Endothelial cell (in vitro differentiated cells): ENCODE results near the gene CUEDC1. TPM values are rescaled to one million over a fixed set of nuclear protein-coding genes. Genes with fewer than 3 reads are reported as not detected.

ENCODE experiments used
- DNase-seq: peaks from one replicate; pipeline ENCODE4 v3.0.0; 2021; ENCODE audit warnings: low spot score
- H3K27ac Mint-ChIP-seq: one replicate; pipeline ENCODE4 v1.8.0; 2021; ENCODE audit warnings: mixed read lengths, inconsistent platforms; ENCODE audit not compliant: unreplicated experiment
- H3K27me3 Mint-ChIP-seq: one replicate; pipeline ENCODE4 v1.8.0; 2021; ENCODE audit warnings: mild to moderate bottlenecking, moderate library complexity, mixed read lengths, inconsistent platforms; ENCODE audit not compliant: unreplicated experiment
- H3K36me3 Mint-ChIP-seq: one replicate; pipeline ENCODE4 v1.8.0; 2021; ENCODE audit warnings: mild to moderate bottlenecking, low read depth, mixed read lengths, inconsistent platforms; ENCODE audit not compliant: unreplicated experiment
- H3K4me1 Mint-ChIP-seq: one replicate; pipeline ENCODE4 v1.8.0; 2021; ENCODE audit warnings: mild to moderate bottlenecking, mixed read lengths, inconsistent platforms; ENCODE audit not compliant: unreplicated experiment
- H3K4me3 Mint-ChIP-seq: one replicate; pipeline ENCODE4 v1.8.0; 2021; ENCODE audit warnings: mild to moderate bottlenecking, mixed read lengths, inconsistent platforms; ENCODE audit not compliant: unreplicated experiment
- H3K9me3 Mint-ChIP-seq: one replicate; pipeline ENCODE4 v1.8.0; 2021; ENCODE audit warnings: mixed read lengths, inconsistent platforms; ENCODE audit not compliant: unreplicated experiment
- total RNA-seq: library from RNA; stranded (reverse); fragmentation: NEBNext Ultra II Directional; extraction: Animal tissue kit (Norgen Biotek cat#: 25700); gene quantifications from one replicate; pipeline ENCODE4 v1.2.1, GENCODE V29; 2021; ENCODE audit not compliant: unreplicated experiment
- TF ChIP-seq, protein P1 (sequence below): fragments of 200-600 bp; sonication (generic); IDR thresholded peaks from one replicate; pipeline ENCODE4 v1.5.0; 2021; ENCODE audit warnings: antibody characterized with exemption; ENCODE audit not compliant: unreplicated experiment

The CUEDC1 gene
- total RNA-seq, 1 donor from 2014 or later: 13.3 TPM

DNA sequence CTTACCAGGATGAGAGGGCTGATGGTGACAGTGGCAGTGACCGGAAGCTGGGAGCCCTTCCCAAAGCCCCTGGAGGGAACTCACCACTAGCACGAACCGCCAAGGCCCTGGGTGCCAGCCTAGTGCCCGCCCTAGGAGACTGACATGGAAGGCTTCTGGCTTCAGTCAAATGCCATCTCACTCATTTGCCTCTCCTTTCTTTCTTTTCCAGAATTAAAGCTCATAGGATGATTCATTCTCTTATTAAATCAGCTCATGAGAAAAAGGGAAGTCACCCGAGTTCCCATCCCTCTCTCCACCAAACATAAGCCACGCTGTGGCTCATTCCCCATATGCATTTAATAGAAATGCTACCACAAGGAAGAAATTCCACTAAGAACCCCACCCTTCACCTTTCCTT lies 12.1 kb downstream of the CUEDC1 start:
- DNase-seq: no peak
- TF ChIP-seq, protein P1, sequence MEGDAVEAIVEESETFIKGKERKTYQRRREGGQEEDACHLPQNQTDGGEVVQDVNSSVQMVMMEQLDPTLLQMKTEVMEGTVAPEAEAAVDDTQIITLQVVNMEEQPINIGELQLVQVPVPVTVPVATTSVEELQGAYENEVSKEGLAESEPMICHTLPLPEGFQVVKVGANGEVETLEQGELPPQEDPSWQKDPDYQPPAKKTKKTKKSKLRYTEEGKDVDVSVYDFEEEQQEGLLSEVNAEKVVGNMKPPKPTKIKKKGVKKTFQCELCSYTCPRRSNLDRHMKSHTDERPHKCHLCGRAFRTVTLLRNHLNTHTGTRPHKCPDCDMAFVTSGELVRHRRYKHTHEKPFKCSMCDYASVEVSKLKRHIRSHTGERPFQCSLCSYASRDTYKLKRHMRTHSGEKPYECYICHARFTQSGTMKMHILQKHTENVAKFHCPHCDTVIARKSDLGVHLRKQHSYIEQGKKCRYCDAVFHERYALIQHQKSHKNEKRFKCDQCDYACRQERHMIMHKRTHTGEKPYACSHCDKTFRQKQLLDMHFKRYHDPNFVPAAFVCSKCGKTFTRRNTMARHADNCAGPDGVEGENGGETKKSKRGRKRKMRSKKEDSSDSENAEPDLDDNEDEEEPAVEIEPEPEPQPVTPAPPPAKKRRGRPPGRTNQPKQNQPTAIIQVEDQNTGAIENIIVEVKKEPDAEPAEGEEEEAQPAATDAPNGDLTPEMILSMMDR: no peak
- Mint-ChIP-seq H3K4me3 (no peak overlapping the region), H3K4me1 (no peaks in the 10 kb centered on the region), H3K36me3 (peaks cover 4% of the 10 kb centered on the region), H3K27me3 (peaks cover 1% of the 10 kb centered on the region), H3K9me3 (no peaks in the 10 kb centered on the region), H3K27ac (no peak overlapping the region)

DNA sequence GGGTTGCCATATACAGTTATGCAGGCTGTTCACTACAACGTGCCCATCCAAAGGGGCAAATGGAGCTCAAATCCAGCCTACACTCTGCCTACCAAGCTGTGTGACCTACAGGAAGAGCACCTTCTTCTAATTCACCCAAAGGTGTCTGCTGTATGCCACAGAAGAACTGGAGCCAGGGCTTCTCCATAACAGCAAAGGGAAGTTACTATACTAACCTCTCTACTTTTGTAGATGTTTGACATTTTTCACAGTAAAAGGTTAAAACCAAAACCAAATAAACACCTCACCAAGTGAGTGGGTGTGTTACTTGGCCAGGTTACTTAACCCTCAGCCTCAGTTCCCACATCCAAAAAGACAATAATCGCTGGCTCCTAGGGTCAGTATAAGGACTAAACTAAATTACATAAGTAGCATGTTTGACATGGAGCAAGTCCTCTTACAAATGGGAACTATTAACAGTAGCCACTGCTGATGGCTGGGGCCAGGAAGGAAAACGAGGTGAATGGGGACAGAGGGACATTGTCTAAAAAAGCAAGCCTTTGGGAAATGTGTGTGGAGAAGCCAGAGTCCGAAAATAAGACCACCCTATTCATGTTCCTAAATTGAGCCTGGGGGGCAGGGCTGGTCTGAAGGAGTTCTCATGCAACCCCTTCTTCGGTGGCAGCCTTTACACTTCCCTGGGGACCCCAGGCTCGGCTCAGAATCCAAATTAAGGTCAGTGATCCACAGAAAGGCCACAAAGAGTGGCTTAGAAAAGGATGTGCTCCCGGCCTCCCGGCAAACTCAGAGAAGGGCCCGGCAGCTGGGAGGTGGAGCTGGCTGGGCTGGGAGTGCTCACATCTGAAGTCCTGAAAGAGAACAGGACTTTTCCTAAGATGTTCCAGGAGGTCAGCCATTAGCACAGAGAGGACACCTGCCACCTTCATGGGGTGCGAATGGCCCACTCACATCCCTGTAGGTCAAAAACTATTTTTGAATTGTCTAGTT lies 13.5 kb downstream of the CUEDC1 start:
- Mint-ChIP-seq H3K27me3 (peaks cover 3% of the 10 kb centered on the region), H3K4me1 (no peaks in the 10 kb centered on the region), H3K27ac (no peak overlapping the region), H3K9me3 (no peaks in the 10 kb centered on the region), H3K36me3 (peaks cover 4% of the 10 kb centered on the region), H3K4me3 (no peak overlapping the region)
- TF ChIP-seq, protein P1: no peak
- no peak for DNase-seq

DNA sequence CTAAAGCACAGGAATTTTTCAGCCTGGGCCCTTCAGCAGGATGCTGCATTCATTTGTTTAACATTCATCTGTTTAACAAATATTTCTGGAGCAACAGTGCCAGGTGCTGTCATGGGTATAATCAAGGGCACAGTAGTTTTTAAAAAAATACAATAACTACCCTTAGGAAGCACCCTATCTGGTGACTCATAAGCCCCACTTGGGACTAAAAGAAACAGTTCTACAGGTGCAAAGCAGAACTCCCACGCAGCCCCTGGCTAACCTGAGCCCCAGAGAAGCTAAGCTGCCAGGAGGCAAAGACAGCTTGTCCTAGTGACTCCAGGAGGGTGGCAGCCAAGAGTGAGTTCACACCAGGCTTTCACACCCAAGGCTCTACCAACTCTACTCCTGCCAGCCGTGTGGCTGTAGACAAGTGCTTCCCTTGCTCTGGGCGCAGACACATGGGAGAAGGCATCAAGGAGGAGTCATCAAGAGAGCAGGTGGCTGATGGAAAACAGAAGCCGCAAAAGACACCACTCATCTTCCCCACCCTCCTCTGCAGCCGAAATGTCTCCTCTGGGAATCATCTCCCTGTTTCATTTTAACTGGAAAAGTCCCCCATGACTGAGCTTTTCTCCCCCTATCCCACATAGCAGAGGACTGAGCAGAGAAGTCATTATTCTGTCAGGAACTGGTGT lies 14.4 kb downstream of the CUEDC1 start:
- H3K4me1 Mint-ChIP-seq: no peaks in the 10 kb centered on the region
- no peak overlapping the region for H3K4me3 Mint-ChIP-seq
- no peak for DNase-seq
- H3K27ac Mint-ChIP-seq: no peak overlapping the region
- TF ChIP-seq, protein P1: no peak
- H3K27me3 Mint-ChIP-seq: peaks cover 3% of the 10 kb centered on the region
- no peaks in the 10 kb centered on the region for H3K9me3 Mint-ChIP-seq
- peaks cover 4% of the 10 kb centered on the region for H3K36me3 Mint-ChIP-seq

DNA sequence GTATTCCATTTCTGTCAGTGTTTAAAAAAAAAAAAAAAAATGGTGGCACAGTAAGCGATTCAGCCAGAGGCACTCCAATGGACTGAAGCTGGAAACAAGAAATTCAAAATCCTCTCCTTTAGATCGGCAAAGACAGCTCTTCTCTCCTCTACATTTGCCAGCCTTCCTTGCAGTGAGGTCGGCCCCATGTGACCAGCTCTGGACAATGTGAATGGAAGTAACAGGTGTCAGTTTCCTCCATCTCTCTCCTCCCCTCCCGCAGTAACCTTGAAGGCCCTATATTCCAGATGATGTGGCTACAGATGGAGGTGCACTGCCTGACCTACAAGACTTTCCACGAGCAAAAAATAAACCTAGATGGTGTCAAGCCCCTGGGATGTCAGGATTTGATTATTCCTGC lies 15.0 kb downstream of the CUEDC1 start:
- Mint-ChIP-seq H3K27me3 (peaks cover 4% of the 10 kb centered on the region), H3K9me3 (no peaks in the 10 kb centered on the region), H3K4me3 (no peak overlapping the region), H3K36me3 (peaks cover 4% of the 10 kb centered on the region), H3K27ac (peak overlapping the region; percentile 52), H3K4me1 (peaks cover 1% of the 10 kb centered on the region)
- no peak for DNase-seq
- TF ChIP-seq, protein P1: no peak
